T-helper 1 cell treated with Interleukin-12 subunit alpha and Interleukin-12 subunit beta and Interleukin-4 antibody, amounts not matched to agents 30 μg/mL and 1 μg/mL, for 36 hours (primary cell): ENCODE measurements around the gene PARK7.
"Not testable (repeated sequence)": the region's sequence is repeated elsewhere in the genome, so short reads cannot be mapped to it uniquely, and the experiment has no call there.

Experiments used
- H3K27ac Mint-ChIP-seq: one replicate; pipeline ENCODE4 v1.8.0; 2021; ENCODE audit warnings: mild to moderate bottlenecking, mixed read lengths
- H3K27me3 Mint-ChIP-seq: one replicate; pipeline ENCODE4 v1.8.0; 2021; ENCODE audit warnings: low read depth, mixed read lengths
- H3K36me3 Mint-ChIP-seq: one replicate; pipeline ENCODE4 v1.8.0; 2021; ENCODE audit warnings: low read depth, mixed read lengths
- H3K4me1 Mint-ChIP-seq: one replicate; pipeline ENCODE4 v1.8.0; 2021; ENCODE audit warnings: low read depth, mixed read lengths
- H3K4me3 Mint-ChIP-seq: one replicate; pipeline ENCODE4 v1.8.0; 2021; ENCODE audit warnings: mild to moderate bottlenecking, moderate library complexity, mixed read lengths
- H3K9me3 Mint-ChIP-seq: one replicate; pipeline ENCODE4 v1.8.0; 2021; ENCODE audit warnings: mixed read lengths

PARK7 gene

GRCh38 chr1:7932524-7933138 lies 28.9 kb upstream of the PARK7 start:
- peaks cover 7% of the 10 kb centered on the region for H3K36me3 Mint-ChIP-seq
- no peak overlapping the region for H3K4me3 Mint-ChIP-seq
- H3K4me1 Mint-ChIP-seq: peaks cover 19% of the 10 kb centered on the region
- H3K27ac Mint-ChIP-seq: no peak overlapping the region
- H3K9me3 Mint-ChIP-seq: no peaks in the 10 kb centered on the region
- peaks cover 10% of the 10 kb centered on the region for H3K27me3 Mint-ChIP-seq

- Mint-ChIP-seq H3K9me3 (no peaks in the 10 kb centered on the region), H3K4me3 (no peak overlapping the region), H3K27ac (no peak overlapping the region), H3K27me3 (peaks cover 27% of the 10 kb centered on the region), H3K4me1 (peaks cover 26% of the 10 kb centered on the region), H3K36me3 (peaks cover 5% of the 10 kb centered on the region)
Observed at GRCh38 chr1:7938070-7938469, 23.4 kb upstream of the PARK7 start.

GRCh38 chr1:7940034-7940433 lies 21.5 kb upstream of the PARK7 start:
- Mint-ChIP-seq H3K4me1 (peaks cover 28% of the 10 kb centered on the region), H3K4me3 (no peak overlapping the region), H3K9me3 (no peaks in the 10 kb centered on the region), H3K27ac (no peak overlapping the region), H3K36me3 (peaks cover 2% of the 10 kb centered on the region), H3K27me3 (peaks cover 25% of the 10 kb centered on the region)

GRCh38 chr1:7940745-7941436 lies 20.6 kb upstream of the PARK7 start, which contains the start of gene TNFRSF9:
TSS of gene TNFRSF9 (minus strand) at chr1:7940839. CDS start at chr1:7939994, 845 bp downstream.
- peak within 1 kb of the TSS; percentile 83 for H3K4me3 Mint-ChIP-seq
- no peaks in the 10 kb centered on the region for H3K9me3 Mint-ChIP-seq
- H3K4me1 Mint-ChIP-seq: peaks cover 28% of the 10 kb centered on the region
- H3K36me3 Mint-ChIP-seq: peaks cover under 1% of the 10 kb centered on the region
- peak within 1 kb of the TSS; percentile 72 for H3K27ac Mint-ChIP-seq
- H3K27me3 Mint-ChIP-seq: peaks cover 25% of the 10 kb centered on the region

GRCh38 chr1:7941437-7941793 lies 20.1 kb upstream of the PARK7 start:
- H3K9me3 Mint-ChIP-seq: no peaks in the 10 kb centered on the region
- H3K36me3 Mint-ChIP-seq: no peaks in the 10 kb centered on the region
- peaks cover 28% of the 10 kb centered on the region for H3K4me1 Mint-ChIP-seq
- H3K27me3 Mint-ChIP-seq: peaks cover 25% of the 10 kb centered on the region
- H3K4me3 Mint-ChIP-seq: peak overlapping the region; percentile 83
- H3K27ac Mint-ChIP-seq: peak overlapping the region; percentile 72

GRCh38 chr1:7942214-7942921 lies 19.1 kb upstream of the PARK7 start:
- H3K4me1 Mint-ChIP-seq: peaks cover 28% of the 10 kb centered on the region
- peak overlapping the region; percentile 83 for H3K4me3 Mint-ChIP-seq
- H3K9me3 Mint-ChIP-seq: no peaks in the 10 kb centered on the region
- no peaks in the 10 kb centered on the region for H3K36me3 Mint-ChIP-seq
- peaks cover 25% of the 10 kb centered on the region for H3K27me3 Mint-ChIP-seq
- H3K27ac Mint-ChIP-seq: peak overlapping the region; percentile 66

- no peaks in the 10 kb centered on the region for H3K36me3 Mint-ChIP-seq
- no peak overlapping the region for H3K27ac Mint-ChIP-seq
- H3K9me3 Mint-ChIP-seq: no peaks in the 10 kb centered on the region
- peaks cover 25% of the 10 kb centered on the region for H3K27me3 Mint-ChIP-seq
- H3K4me1 Mint-ChIP-seq: peaks cover 24% of the 10 kb centered on the region
- no peak overlapping the region for H3K4me3 Mint-ChIP-seq
Observed at GRCh38 chr1:7943251-7943650, 18.3 kb upstream of the PARK7 start.

GRCh38 chr1:7948960-7949359 lies 12.6 kb upstream of the PARK7 start:
- peaks cover 25% of the 10 kb centered on the region for H3K4me1 Mint-ChIP-seq
- H3K27ac Mint-ChIP-seq: peak overlapping the region; percentile 65
- peak overlapping the region; percentile 14 for H3K4me3 Mint-ChIP-seq

GRCh38 chr1:7952791-7953190 lies 8.7 kb upstream of the PARK7 start:
- not testable (repeated sequence) for H3K4me3 Mint-ChIP-seq, H3K27ac Mint-ChIP-seq, H3K36me3 Mint-ChIP-seq, H3K9me3 Mint-ChIP-seq, H3K27me3 Mint-ChIP-seq
- peaks cover 38% of the 10 kb centered on the region for H3K4me1 Mint-ChIP-seq

More at GRCh38 chr1:7948960-7949359, 12.6 kb upstream of the PARK7 start:
- H3K9me3 Mint-ChIP-seq: no peaks in the 10 kb centered on the region
- no peaks in the 10 kb centered on the region for H3K27me3 Mint-ChIP-seq
- no peaks in the 10 kb centered on the region for H3K36me3 Mint-ChIP-seq

- Mint-ChIP-seq H3K4me1 (peaks cover 31% of the 10 kb centered on the region), H3K36me3 (no peaks in the 10 kb centered on the region), H3K4me3 (peak overlapping the region; percentile 84), H3K27ac (peak overlapping the region; percentile 96), H3K27me3 (no peaks in the 10 kb centered on the region), H3K9me3 (no peaks in the 10 kb centered on the region)
Observed at GRCh38 chr1:7953850-7954609, 7.5 kb upstream of the PARK7 start.

GRCh38 chr1:7954683-7955082 lies 6.8 kb upstream of the PARK7 start:
- Mint-ChIP-seq H3K4me3 (peak overlapping the region; percentile 84), H3K4me1 (peaks cover 25% of the 10 kb centered on the region), H3K27ac (peak overlapping the region; percentile 96), H3K36me3 (no peaks in the 10 kb centered on the region), H3K27me3 (no peaks in the 10 kb centered on the region), H3K9me3 (no peaks in the 10 kb centered on the region)

GRCh38 chr1:7956218-7957032 lies 5.1 kb upstream of the PARK7 start:
- H3K4me3 Mint-ChIP-seq: no peak overlapping the region
- no peaks in the 10 kb centered on the region for H3K27me3 Mint-ChIP-seq
- H3K9me3 Mint-ChIP-seq: no peaks in the 10 kb centered on the region
- no peak overlapping the region for H3K27ac Mint-ChIP-seq
- H3K4me1 Mint-ChIP-seq: peaks cover 29% of the 10 kb centered on the region
- no peaks in the 10 kb centered on the region for H3K36me3 Mint-ChIP-seq

GRCh38 chr1:7960165-7960564 lies 1.3 kb upstream of the PARK7 start:
- peak overlapping the region; percentile 100 for H3K4me3 Mint-ChIP-seq
- peak overlapping the region; percentile 50 for H3K27ac Mint-ChIP-seq
- no peaks in the 10 kb centered on the region for H3K27me3 Mint-ChIP-seq
- peaks cover 45% of the 10 kb centered on the region for H3K4me1 Mint-ChIP-seq
- H3K9me3 Mint-ChIP-seq: no peaks in the 10 kb centered on the region
- peaks cover 17% of the 10 kb centered on the region for H3K36me3 Mint-ChIP-seq

GRCh38 chr1:7960867-7961215 lies 670 bp upstream of the PARK7 start:
- no peaks in the 10 kb centered on the region for H3K9me3 Mint-ChIP-seq
- peak overlapping the region; percentile 100 for H3K4me3 Mint-ChIP-seq
- H3K27me3 Mint-ChIP-seq: no peaks in the 10 kb centered on the region
- H3K36me3 Mint-ChIP-seq: peaks cover 21% of the 10 kb centered on the region
- peaks cover 46% of the 10 kb centered on the region for H3K4me1 Mint-ChIP-seq
- peak overlapping the region; percentile 100 for H3K27ac Mint-ChIP-seq
